Measurements from ENCODE around the gene EIF4A3. TPM values are rescaled to one million over a fixed set of nuclear protein-coding genes. Genes with fewer than 3 reads are reported as not detected.
"Not testable (repeated sequence)": the region's sequence is repeated elsewhere in the genome, so short reads cannot be mapped to it uniquely, and the experiment has no call there.

Gene EIF4A3
- total RNA-seq, 1 experiment from 2014 or later: 86.7 TPM

DNA sequence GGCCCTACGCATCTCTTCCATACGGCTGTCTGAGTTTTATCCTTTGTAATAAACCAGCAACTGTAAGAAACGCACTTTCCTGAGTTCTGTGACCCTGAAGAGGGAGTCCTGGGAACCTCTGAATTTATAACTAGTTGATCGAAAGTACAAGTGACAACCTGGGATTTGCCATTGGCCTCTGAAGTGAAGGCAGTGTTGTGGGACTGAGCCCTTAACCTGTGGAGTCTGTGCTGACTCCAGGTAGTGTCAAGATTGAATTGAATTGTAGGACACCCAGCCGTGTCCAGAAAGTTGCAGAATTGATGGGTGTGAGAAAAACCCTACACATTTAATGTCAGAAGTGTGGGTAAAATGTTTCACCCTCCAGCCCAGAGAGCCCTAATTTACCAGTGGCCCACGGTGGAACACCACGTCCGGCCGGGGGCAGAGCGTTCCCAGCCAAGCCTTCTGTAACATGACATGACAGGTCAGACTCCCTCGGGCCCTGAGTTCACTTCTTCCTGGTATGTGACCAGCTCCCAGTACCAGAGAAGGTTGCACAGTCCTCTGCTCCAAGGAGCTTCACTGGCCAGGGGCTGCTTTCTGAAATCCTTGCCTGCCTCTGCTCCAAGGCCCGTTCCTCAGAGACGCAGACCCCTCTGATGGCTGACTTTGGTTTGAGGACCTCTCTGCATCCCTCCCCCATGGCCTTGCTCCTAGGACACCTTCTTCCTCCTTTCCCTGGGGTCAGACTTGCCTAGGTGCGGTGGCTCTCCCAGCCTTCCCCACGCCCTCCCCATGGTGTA is 44.1 kb downstream of the EIF4A3 start:
- DNase-seq (ENCODE audit: extremely low read depth, low read depth): no peak

DNA sequence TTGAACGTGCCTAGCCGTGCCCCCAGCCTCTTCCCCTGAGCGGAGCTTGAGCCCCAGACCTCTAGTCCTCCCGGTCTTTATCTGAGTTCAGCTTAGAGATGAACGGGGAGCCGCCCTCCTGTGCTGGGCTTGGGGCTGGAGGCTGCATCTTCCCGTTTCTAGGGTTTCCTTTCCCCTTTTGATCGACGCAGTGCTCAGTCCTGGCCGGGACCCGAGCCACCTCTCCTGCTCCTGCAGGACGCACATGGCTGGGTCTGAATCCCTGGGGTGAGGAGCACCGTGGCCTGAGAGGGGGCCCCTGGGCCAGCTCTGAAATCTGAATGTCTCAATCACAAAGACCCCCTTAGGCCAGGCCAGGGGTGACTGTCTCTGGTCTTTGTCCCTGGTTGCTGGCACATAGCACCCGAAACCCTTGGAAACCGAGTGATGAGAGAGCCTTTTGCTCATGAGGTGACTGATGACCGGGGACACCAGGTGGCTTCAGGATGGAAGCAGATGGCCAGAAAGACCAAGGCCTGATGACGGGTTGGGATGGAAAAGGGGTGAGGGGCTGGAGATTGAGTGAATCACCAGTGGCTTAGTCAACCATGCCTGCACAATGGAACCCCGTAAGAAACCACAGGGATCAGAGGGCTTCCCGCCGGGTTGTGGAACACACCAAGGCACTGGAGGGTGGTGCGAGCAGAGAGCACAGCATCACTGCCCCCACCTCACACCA is 44.8 kb downstream of the EIF4A3 start:
- no peak for DNase-seq (ENCODE audit: extremely low read depth, low read depth)

DNA sequence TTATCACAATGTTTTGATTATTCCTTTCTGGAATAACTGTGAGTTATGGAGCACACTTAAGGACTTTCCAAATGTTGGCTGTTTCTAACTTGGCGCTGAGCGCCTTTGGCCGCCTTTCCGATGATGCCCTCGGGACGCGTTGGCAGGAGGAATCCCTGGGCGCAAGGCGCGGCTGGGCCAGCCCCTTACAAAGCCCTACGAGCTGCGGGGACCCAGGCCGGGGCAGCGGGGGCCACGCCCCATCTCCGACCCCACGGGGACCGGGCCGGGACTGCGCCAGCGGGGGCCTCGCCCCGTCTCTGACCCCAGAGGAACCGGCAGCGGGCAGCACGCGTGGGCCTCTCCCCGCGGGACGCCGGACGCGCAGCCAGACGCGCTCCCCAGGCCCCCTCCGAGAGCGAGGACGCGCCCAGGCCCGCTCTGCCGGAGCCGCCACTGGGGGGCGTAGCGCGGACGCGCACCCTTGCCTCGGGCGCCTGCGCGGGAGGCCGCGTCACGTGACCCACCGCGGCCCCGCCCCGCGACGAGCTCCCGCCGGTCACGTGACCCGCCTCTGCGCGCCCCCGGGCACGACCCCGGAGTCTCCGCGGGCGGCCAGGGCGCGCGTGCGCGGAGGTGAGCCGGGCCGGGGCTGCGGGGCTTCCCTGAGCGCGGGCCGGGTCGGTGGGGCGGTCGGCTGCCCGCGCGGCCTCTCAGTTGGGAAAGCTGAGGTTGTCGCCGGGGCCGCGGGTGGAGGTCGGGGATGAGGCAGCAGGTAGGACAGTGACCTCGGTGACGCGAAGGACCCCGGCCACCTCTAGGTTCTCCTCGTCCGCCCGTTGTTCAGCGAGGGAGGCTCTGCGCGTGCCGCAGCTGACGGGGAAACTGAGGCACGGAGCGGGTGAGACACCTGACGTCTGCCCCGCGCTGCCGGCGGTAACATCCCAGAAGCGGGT is 45.6 kb downstream of the EIF4A3 start, which contains the start of gene GAA:
Gene GAA, plus strand, starts transcription at position 571 of the 935 bp plus-strand sequence. CDS start 3,006 bp downstream, outside the sequence.
- DNase-seq (ENCODE audit: extremely low read depth, low read depth): peak; percentile 75

DNA sequence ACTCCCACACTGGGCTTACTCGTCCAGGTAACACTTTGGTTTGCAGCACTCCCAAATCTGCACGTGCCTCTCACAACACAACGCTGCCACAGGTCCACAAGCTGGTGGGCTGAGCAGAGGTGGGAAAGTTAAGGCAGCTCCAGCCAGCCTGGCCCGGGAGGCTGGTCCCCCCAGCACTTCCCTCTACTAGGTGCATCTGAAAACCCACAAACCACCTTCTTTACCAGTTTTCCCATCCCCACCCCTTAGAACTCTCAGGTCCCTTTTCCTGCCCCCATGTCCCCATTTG is 46.9 kb downstream of the EIF4A3 start:
- no peak for DNase-seq (ENCODE audit: extremely low read depth, low read depth)

DNA sequence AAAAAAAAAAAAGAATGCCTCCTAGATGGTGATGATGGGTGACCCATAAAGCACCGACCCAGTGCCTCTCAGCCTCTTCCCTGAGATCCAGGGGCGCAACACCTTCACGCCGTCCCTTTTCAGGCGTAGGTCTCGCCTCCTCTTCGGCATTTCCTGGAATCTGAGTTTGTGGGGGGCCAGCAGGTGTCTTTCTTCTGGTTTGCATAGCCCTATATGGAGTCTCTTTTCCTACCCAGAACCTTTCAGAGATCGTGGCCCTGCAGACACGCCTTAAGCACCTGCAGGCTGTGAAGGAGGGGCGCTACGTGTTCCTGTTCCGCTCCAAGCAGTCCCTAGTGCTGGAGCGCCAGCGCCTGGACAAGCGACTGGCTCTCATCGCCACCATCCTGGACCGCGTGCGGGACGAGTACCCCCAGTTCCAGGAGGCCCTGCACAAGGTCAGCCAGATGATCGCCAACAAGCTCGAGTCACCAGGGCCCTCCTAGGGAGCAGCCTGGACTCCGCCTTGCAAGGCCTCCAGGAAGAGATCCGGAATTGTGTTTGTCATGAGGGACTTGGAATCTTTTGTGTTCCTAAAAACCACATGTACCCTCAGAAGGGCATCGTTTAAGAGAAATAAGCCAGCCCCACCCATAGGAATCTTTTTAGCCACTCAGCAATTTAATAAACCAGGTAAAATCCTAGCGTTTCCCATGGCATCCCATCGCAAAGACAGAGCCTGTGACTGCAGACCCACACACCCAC is 47.5 kb downstream of the EIF4A3 start:
- no peak for DNase-seq (ENCODE audit: extremely low read depth, low read depth)

DNA sequence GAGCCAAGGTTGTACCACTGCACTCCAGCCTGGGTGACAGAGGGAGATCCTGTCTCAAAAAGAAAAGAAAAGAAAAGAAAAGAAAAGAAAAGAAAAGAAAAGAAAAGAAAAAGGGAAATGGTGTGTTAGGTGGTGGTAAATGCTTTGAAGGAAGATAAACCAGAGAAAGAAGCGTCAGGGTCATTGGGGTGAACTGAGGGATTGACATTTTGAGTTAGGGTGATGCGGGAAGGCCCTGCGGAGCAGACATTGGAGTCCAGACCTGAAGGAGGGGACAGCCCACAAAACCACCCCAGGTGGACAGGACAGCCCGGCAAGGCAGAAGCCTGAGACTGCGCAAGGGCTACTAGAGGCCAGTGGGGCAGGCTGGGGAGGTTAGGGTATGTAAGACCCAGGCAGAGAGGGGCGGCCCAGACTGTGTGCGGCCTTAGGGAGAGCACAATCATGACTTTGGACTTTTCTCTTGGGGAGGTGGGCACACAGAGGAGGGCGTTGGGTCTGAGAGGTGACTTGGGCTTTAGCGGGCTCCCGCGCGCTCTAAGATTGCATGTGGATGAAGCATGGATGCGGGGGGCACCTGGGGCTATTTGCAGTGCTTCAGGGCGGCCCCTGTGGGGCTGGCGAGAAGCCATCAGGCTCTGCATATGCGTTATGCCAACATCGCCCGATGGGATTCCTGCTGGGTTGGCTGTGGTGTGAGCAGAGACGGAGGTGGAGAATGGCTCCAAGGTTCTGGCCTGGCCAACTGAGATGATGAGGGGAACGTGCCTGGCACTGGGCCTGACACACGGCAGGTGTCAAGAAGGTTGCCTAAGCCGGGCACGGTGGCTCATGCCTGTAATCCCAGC is 48.9 kb downstream of the EIF4A3 start:
- no peak for DNase-seq (ENCODE audit: extremely low read depth, low read depth)

DNA sequence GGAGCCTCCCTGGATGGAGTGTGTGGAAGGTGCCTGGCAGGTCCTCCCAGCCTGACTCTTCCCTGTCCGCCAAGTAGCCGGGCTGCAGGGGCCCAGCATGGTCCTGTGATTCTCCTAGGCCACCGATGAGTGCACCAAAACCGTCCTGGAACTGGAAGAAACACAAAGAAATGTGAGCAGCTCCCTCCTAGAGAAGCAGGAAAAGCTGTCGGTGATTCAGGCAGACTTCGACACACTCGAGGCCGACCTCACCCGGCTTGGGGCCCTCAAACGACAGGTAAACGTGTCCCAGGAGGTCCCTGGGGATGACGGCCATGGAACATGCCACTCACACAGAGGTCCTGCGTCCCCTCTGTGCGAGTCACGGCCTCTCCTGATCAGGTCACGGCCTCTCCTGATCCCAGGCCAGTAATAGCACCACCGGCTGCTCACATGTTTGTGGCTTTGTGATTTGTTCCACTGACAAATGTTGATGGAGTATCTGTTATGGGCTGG is 49.8 kb downstream of the EIF4A3 start:
- DNase-seq (ENCODE audit: extremely low read depth, low read depth): no peak

DNA sequence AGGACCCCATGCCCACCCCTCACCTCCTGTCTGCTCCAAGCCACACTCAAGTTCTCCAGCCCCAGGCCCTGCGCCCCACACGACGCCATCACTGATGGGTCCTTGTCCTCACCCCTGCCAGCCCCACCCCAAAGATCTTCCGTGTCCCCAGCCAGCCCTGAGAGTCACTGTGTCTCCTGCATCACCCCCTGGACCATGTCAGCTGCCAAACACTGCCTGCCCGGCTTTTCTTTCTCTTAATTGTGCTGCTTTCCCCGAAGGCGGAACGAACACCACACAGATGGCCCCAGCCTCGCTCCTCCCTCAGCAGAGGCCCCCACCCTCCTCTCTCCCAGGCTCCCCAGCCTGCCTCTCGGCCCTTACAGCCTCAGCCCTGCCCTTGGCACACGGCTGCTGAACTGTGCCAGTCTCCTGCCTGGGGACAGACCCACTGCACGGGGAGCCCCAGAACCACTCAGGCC is 50.3 kb downstream of the EIF4A3 start:
- DNase-seq (ENCODE audit: extremely low read depth, low read depth): no peak

DNA sequence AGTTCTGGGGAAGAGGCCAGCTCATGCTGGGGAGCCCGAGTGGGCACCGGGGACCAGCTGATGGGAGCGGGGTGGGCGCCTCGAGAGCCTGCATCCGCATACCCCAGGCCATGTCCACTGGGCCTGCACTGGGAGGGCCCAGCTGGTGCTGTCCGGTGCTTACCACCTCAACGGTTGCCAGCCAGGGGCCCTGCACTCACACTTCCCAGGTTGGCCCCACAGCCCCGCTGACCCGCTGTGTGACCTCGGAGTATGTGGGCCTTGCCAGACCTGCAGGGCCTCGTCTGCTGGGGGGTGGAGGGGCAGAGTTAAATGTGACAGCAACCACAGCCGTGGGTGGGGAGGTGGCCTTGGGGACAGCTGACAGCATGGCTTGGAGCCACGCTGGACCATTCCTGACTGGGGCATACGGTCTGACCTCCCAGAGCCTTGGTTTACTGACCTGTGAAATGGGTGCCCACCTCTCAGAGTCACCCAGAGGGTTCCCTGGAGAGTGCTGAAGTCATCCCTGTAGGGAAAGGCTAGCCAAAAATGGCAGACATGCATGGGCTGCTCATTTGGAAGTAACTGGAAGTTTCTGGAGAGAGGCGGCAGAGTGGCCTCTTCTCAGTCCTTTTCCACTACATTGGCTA is 51.0 kb downstream of the EIF4A3 start:
- no peak for DNase-seq (ENCODE audit: extremely low read depth, low read depth)

DNA sequence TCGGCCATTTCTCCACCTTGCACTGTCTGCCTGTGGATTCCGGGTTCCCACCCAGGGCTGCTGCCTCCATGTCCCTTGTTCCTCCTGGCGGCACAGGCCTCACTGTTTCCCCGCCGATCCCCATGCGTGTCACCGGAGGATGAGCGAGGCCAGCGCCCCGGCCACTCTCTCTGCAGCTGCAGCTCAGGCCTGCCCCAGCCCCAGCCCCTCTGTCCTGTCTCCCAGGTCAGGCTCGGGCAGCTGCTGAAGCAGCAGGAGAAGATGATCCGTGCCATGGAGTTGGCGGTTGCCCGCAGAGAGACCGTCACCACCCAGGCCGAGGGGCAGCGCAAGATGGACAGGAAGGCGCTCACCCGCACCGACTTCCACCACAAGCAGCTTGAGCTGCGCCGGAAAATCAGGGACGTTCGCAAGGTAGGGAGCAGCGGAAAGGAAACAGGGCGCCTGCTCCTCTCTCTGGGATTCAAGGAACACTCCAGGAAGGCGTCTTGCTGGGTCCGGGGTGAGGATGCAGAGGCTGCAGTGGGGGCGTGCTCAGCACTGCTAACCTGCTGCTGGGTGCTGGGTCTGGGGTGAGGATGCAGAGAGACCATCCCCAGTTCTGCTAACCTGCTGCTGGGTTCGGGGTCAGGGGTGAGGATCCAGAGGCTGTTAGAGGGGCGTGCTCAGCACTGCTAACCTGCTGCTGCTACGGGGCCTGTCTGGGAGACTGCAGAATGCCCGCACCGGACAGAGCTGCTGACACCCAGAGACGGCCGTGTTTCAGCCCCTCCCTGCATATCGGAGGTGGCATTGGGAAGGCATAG is 51.7 kb downstream of the EIF4A3 start:
- DNase-seq (ENCODE audit: extremely low read depth, low read depth): no peak

DNA sequence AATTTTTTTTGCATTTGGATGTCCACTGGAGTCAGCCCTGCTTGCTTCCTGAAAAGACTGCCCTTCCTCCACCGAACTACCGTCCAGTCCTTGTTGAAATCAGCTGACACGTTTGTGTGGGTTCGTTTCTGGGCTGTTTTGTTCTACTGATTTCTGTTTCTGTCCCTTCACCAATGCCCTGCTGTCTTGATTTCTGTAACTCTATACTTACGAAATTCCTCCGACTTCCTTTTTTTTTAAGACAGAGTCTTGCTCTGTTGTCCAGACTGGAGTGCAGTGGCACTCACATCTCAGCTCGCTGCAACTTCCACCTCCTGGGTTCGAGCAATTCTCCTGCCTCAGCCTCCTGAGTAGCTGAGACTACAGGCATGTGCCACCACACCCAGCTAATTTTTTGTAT is 54.0 kb downstream of the EIF4A3 start:
- DNase-seq (ENCODE audit: extremely low read depth, low read depth): no peak

DNA sequence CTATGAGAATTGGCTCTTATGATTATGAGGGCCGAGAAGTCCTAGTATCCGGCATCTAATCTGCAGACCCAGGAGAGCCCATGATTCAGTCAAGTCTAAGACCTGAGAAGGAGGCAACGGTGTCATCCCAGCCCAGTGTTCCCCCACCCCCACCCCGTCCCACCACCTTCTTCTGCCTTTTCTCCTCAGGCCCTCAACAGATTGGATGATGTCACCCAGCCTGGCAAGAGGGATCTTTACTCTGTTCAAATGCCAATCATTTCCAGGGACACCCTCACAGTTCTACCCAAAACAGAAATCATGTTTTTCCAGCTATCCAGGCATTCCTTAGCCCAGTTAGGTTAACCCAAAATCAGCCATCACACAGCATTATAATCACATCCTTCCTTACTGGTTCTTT is 55.6 kb downstream of the EIF4A3 start:
- DNase-seq (ENCODE audit: extremely low read depth, low read depth): no peak

DNA sequence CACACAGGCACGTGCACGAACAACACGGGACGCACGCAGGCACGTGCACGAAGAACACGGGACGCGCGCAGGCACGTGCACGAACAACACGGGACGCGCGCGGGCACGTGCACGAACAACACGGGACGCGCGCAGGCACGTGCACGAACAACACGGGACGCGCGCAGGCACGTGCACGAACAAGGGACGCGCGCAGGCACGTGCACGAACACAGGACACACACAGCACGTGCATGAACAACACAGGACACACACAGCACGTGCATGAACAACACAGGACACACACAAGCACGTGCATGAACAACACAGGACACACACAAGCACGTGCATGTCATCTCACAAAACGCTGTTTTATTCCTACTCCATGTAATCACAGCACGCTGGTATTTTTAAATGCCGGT is 56.8 kb downstream of the EIF4A3 start:
- DNase-seq (ENCODE audit: extremely low read depth, low read depth): not testable (repeated sequence)

DNA sequence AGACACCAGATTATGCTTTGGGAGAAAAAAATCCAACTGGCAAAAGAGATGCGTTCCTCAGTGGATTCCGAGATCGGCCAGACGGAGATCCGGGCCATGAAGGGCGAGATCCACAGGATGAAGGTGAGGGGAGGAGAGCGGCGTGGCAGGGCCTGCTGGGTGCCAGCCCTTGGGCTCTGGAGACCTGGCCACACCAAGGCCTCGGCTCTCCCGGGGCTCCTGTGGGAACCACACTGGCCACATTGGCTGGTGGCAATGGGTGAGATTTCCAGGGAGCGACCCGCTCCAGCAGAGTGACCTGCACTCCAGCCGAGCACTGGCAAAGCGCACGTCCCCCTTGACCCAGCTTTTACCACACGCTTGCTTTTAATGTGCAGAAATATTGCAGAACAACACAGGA is 57.2 kb downstream of the EIF4A3 start:
- no peak for DNase-seq (ENCODE audit: extremely low read depth, low read depth)

DNA sequence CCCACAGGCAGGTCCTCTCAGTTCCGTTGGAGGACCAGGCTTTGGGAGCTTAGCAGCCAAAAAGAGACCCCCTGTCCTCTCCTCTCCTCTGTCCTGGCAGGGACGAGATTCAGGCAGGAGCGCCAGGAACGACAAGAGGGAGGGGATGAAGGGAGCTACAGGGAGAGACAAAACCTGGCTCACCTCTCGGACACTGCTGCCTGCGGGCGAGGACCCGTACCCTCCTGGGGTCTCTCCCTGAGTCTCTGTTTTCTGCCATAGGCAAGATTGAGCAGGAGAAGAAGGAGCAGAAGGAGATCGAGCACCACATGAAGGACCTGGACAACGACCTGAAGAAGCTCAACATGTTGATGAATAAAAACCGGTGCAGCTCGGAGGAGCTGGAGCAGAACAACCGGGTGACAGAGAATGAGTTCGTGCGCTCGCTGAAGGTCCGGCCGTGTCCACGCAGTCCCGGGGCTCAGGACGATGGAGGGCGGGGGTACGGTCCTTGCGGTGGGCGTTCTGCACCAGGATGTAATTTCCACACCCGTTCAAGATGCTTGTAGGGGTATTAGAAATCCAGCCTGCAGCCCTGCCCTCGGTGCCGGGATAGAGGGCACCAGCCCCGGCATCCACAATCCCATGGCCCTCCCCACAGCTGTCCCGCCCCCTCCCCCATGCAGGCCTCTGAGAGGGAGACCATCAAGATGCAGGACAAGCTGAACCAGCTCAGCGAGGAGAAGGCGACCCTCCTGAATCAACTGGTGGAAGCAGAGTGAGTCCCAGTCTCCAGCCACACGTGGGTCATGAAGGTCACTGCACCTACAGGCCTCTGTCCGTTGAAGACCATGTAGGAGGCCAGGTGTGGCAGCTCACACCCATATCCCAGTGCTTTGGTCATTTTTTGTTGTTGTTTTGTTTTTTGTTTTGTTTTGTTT is 59.3 kb downstream of the EIF4A3 start:
- no peak for DNase-seq (ENCODE audit: extremely low read depth, low read depth)

DNA sequence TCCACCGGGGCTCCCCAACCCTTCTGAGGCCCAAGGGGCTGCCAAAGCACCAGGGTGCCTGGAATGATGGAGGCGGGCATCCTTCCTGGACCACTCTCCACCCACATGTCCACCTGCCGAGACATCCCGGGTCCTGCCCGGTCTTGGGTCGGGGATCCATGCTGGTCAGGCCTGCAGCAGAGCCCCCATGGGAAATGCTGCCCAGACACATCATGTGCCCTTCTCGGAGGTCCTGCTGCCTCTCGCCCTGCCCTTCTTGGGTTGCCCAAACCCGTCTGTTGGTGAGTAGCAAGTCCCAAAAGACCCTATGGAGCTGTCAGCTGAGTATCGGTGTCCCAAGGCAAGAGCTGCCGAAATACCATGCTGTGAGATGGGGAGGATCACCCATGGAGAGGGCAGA is 60.3 kb downstream of the EIF4A3 start:
- DNase-seq (ENCODE audit: extremely low read depth, low read depth): no peak

DNA sequence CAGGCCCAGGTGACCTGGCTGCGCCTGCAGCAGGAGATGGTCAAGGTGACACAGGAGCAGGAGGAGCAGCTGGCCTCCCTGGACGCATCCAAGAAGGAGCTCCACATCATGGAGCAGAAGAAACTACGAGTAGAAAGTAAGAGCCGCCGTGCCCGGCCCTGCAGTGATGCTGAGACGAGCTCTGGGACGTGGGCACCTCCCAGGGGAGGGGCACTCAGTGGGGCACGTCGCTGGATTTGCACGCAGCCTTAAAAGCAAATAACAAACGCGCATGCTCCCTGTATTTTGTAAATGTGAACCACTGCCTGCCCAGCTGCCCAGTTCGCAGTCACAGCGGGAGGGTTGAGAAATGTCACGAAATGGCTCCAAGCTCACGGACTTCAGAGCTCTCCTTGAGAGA is 60.8 kb downstream of the EIF4A3 start:
- DNase-seq (ENCODE audit: extremely low read depth, low read depth): no peak
